ENCODE data around the gene RBP3.

- TF ChIP-seq POLR2A (IDR thresholded peaks at IDR 0.05; ENCODE audit: extremely low read depth, insufficient read length): no peak
- TF ChIP-seq, protein P1, sequence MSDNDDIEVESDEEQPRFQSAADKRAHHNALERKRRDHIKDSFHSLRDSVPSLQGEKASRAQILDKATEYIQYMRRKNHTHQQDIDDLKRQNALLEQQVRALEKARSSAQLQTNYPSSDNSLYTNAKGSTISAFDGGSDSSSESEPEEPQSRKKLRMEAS (IDR thresholded peaks at IDR 0.05; ENCODE audit: low read depth, low read length): no peak
- TF ChIP-seq, protein P2, sequence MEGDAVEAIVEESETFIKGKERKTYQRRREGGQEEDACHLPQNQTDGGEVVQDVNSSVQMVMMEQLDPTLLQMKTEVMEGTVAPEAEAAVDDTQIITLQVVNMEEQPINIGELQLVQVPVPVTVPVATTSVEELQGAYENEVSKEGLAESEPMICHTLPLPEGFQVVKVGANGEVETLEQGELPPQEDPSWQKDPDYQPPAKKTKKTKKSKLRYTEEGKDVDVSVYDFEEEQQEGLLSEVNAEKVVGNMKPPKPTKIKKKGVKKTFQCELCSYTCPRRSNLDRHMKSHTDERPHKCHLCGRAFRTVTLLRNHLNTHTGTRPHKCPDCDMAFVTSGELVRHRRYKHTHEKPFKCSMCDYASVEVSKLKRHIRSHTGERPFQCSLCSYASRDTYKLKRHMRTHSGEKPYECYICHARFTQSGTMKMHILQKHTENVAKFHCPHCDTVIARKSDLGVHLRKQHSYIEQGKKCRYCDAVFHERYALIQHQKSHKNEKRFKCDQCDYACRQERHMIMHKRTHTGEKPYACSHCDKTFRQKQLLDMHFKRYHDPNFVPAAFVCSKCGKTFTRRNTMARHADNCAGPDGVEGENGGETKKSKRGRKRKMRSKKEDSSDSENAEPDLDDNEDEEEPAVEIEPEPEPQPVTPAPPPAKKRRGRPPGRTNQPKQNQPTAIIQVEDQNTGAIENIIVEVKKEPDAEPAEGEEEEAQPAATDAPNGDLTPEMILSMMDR (IDR thresholded peaks at IDR 0.05; ENCODE audit: low read depth, low read length): no peak
Measured at GRCh38 chr10:47329855-47330254, 18.3 kb upstream of the RBP3 start.
